ENCODE data around the gene DPYSL5.

Gene DPYSL5

GRCh38 chr2:26934335-26934724, 86.4 kb downstream of the DPYSL5 start:
- no peak for DNase-seq

- DNase-seq, result no peak
These were observed 87.1 kb downstream of the DPYSL5 start for GRCh38 chr2:26934985-26935384.

GRCh38 chr2:26936855-26937254, 88.9 kb downstream of the DPYSL5 start:
- no peak for DNase-seq

GRCh38 chr2:26938399-26939118, 90.6 kb downstream of the DPYSL5 start:
- peak; percentile 37 for DNase-seq

GRCh38 chr2:26940001-26940400, 92.1 kb downstream of the DPYSL5 start:
- no peak for DNase-seq

- no peak for DNase-seq
These were observed 93.6 kb downstream of the DPYSL5 start for GRCh38 chr2:26941486-26941885.

- DNase-seq, result peak; percentile 77
These were observed 94.8 kb downstream of the DPYSL5 start for GRCh38 chr2:26942543-26943295.

GRCh38 chr2:26945991-26946750, 98.2 kb downstream of the DPYSL5 start:
- DNase-seq, result no peak

- peak; percentile 46 for DNase-seq
These were observed 99.2 kb downstream of the DPYSL5 start for GRCh38 chr2:26946841-26947784.

- DNase-seq, result no peak
These were observed 100.9 kb downstream of the DPYSL5 start for GRCh38 chr2:26948800-26949199.

GRCh38 chr2:26950246-26950645, 102.3 kb downstream of the DPYSL5 start:
- DNase-seq, result no peak

- no peak for DNase-seq
These were observed 103.3 kb downstream of the DPYSL5 start for GRCh38 chr2:26951236-26951635.

- no peak for DNase-seq
These were observed 104.4 kb downstream of the DPYSL5 start for GRCh38 chr2:26952374-26952773.

- no peak for DNase-seq
These were observed 106.2 kb downstream of the DPYSL5 start for GRCh38 chr2:26954135-26954534.

GRCh38 chr2:26957041-26957440, 109.1 kb downstream of the DPYSL5 start:
- DNase-seq, result no peak

GRCh38 chr2:26957534-26957933, 109.6 kb downstream of the DPYSL5 start:
- no peak for DNase-seq

- no peak for DNase-seq
These were observed 111.4 kb downstream of the DPYSL5 start for GRCh38 chr2:26959331-26959730.

- DNase-seq, result no peak
These were observed 116.7 kb downstream of the DPYSL5 start for GRCh38 chr2:26964446-26965130.

- DNase-seq, result no peak
These were observed 120.1 kb downstream of the DPYSL5 start for GRCh38 chr2:26968001-26968400.

- DNase-seq, result no peak
These were observed 121.3 kb downstream of the DPYSL5 start for GRCh38 chr2:26969077-26969844.

All from hematopoietic multipotent progenitor cell treated with erythropoietin and hydrocortisone succinate and interleukin-3 and kit ligand, for 4 days (in vitro differentiated cells).